Loucy (cell line): Measurements from ENCODE around the gene SH2D6.
"Not testable (repeated sequence)": the region's sequence is repeated elsewhere in the genome, so short reads cannot be mapped to it uniquely, and the experiment has no call there.

Experiments used
- EZH2phosphoT487 ChIP-seq: fragments of 200-600 bp; IDR thresholded peaks from 2 replicates; pipeline ENCODE4 v1.6.1; 2018; ENCODE audit warnings: antibody characterized with exemption, mild to moderate bottlenecking, moderate library complexity, borderline replicate concordance
- TF ChIP-seq, protein P1 (sequence below): fragments of 200-600 bp; sonication (generic); conservative IDR thresholded peaks from 2 replicates; pipeline ENCODE4 v1.5.1; 2014; ENCODE audit warnings: mild to moderate bottlenecking, antibody characterized with exemption, low read length

DNA sequence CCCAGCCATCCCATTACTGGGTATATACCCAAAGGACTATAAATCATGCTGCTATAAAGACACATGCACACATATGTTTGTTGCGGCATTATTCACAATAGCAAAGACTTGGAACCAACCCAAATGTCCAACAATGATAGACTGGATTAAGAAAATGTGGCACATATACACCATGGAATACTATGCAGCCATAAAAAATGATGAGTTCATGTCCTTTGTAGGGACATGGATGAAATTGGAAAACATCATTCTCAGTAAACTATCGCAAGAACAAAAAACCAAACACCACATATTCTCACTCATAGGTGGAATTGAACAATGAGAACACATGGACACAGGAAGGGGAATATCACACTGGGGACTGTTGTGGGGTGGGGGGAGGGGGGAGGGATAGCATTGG is 66.1 kb downstream of the SH2D6 start:
- TF ChIP-seq, protein P1, sequence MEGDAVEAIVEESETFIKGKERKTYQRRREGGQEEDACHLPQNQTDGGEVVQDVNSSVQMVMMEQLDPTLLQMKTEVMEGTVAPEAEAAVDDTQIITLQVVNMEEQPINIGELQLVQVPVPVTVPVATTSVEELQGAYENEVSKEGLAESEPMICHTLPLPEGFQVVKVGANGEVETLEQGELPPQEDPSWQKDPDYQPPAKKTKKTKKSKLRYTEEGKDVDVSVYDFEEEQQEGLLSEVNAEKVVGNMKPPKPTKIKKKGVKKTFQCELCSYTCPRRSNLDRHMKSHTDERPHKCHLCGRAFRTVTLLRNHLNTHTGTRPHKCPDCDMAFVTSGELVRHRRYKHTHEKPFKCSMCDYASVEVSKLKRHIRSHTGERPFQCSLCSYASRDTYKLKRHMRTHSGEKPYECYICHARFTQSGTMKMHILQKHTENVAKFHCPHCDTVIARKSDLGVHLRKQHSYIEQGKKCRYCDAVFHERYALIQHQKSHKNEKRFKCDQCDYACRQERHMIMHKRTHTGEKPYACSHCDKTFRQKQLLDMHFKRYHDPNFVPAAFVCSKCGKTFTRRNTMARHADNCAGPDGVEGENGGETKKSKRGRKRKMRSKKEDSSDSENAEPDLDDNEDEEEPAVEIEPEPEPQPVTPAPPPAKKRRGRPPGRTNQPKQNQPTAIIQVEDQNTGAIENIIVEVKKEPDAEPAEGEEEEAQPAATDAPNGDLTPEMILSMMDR, result not testable (repeated sequence)
- not testable (repeated sequence) for TF ChIP-seq EZH2phosphoT487
